ENCODE results near the gene TGFBR1. TPM values are rescaled to one million over a fixed set of nuclear protein-coding genes. Genes with fewer than 3 reads are reported as not detected.

Gene TGFBR1
- total and polyA plus RNA-seq, 4 donors = 25.1 to 97.6 (median 44.9) TPM

- H3K36me3 ChIP-seq (ENCODE audit: control insufficient read depth, insufficient read depth, low read length) = no peaks in the 10 kb centered on the region
- WGBS (ENCODE audit: insufficient coverage) = 80% methylated on average over 4 of the region's 4 CpGs
- no peaks in the 10 kb centered on the region for H3K4me1 ChIP-seq (ENCODE audit: control insufficient read depth, insufficient read depth, low read length)
Observed at GRCh38 chr9:99158629-99159028, 53.7 kb downstream of the TGFBR1 start.

DNA sequence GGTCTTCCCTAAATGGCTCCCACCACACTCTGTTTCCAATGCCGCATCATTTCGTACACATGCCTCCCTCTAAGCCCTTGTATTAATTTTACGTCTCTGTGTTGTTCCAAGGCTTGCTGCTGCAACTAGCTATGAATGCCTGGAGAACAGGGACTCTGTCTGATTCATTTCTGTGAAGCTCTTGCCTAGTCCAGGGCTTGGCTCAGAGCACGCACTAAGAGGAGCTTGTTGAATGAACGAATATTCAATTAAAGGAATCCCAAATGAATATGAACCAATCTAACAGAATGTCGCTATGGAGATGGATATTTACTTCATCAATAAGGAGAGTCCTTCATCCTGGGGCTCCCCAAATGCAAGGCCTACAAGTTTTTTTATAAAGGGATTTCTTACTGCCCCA lies 55.3 kb downstream of the TGFBR1 start:
- no peak overlapping the region for H3K27ac ChIP-seq (ENCODE audit: low read depth, low read length)
- WGBS (ENCODE audit: insufficient coverage) = 81% methylated on average over 3 of the region's 6 CpGs
- no peak overlapping the region for H3K4me3 ChIP-seq (ENCODE audit: low read depth, low read length)

More at GRCh38 chr9:99158629-99159028, 53.7 kb downstream of the TGFBR1 start:
- Histone ChIP-seq H3K27me3 (ENCODE audit: control insufficient read depth, insufficient read depth, low read length) (no peaks in the 10 kb centered on the region), H3K4me3 (ENCODE audit: low read depth, low read length) (no peak overlapping the region), H3K27ac (ENCODE audit: low read depth, low read length) (no peak overlapping the region), H3K9me3 (ENCODE audit: control insufficient read depth, insufficient read depth, low read length) (no peaks in the 10 kb centered on the region)
- no peak for DNase-seq (ENCODE audit: low read depth in 4 of 6, low spot score in 6 of 6)

GRCh38 chr9:99162759-99163364 lies 57.9 kb downstream of the TGFBR1 start:
- peak in 5 of 6 donors; percentile 31 to 87 (median 50) for DNase-seq (ENCODE audit: low read depth in 4 of 6, low spot score in 6 of 6)

More for the DNA sequence above, 55.3 kb downstream of the TGFBR1 start:
- no peaks in the 10 kb centered on the region for H3K27me3 ChIP-seq (ENCODE audit: control insufficient read depth, insufficient read depth, low read length)
- no peak for DNase-seq (ENCODE audit: low read depth in 4 of 6, low spot score in 6 of 6)
- H3K36me3 ChIP-seq (ENCODE audit: control insufficient read depth, insufficient read depth, low read length) = no peaks in the 10 kb centered on the region
- no peaks in the 10 kb centered on the region for H3K4me1 ChIP-seq (ENCODE audit: control insufficient read depth, insufficient read depth, low read length)
- no peaks in the 10 kb centered on the region for H3K9me3 ChIP-seq (ENCODE audit: control insufficient read depth, insufficient read depth, low read length)

GRCh38 chr9:99166149-99166548 lies 61.2 kb downstream of the TGFBR1 start:
- Histone ChIP-seq H3K4me1 (ENCODE audit: control insufficient read depth, insufficient read depth, low read length) (peaks cover 15% of the 10 kb centered on the region), H3K36me3 (ENCODE audit: control insufficient read depth, insufficient read depth, low read length) (no peaks in the 10 kb centered on the region), H3K27ac (ENCODE audit: low read depth, low read length) (no peak overlapping the region), H3K4me3 (ENCODE audit: low read depth, low read length) (no peak overlapping the region), H3K27me3 (ENCODE audit: control insufficient read depth, insufficient read depth, low read length) (peaks cover 22% of the 10 kb centered on the region), H3K9me3 (ENCODE audit: control insufficient read depth, insufficient read depth, low read length) (no peaks in the 10 kb centered on the region)
- no peak for DNase-seq (ENCODE audit: low read depth in 4 of 6, low spot score in 6 of 6)
- 100% methylated on average over 1 of the region's 2 CpGs for WGBS (ENCODE audit: insufficient coverage)

More at GRCh38 chr9:99162759-99163364, 57.9 kb downstream of the TGFBR1 start:
- Histone ChIP-seq H3K4me3 (ENCODE audit: low read depth, low read length) (no peak overlapping the region), H3K36me3 (ENCODE audit: control insufficient read depth, insufficient read depth, low read length) (no peaks in the 10 kb centered on the region), H3K4me1 (ENCODE audit: control insufficient read depth, insufficient read depth, low read length) (no peaks in the 10 kb centered on the region), H3K27ac (ENCODE audit: low read depth, low read length) (no peak overlapping the region), H3K9me3 (ENCODE audit: control insufficient read depth, insufficient read depth, low read length) (no peaks in the 10 kb centered on the region), H3K27me3 (ENCODE audit: control insufficient read depth, insufficient read depth, low read length) (peaks cover 7% of the 10 kb centered on the region)
- WGBS (ENCODE audit: insufficient coverage) = 0% methylated on average over 1 of the region's 3 CpGs

DNA sequence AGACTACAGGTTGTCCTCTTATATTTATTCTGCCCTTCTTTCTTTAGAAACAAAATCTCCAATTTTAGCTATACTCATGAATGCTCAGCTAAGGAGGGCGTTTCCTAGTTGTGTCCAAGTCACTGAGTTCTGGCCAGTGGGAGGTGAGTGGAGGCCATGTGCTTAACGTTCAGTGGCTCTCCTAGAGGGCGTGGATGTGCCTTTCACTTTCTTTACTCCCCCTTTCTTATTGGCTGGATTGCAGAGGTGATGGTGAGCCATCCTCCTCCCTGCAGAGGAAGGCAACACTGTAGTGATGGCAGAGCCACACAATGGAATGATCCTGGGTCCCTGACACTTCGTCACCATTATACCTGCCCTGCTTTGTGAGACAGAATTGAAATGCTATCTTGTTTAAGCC lies 62.2 kb downstream of the TGFBR1 start:
- H3K9me3 ChIP-seq (ENCODE audit: control insufficient read depth, insufficient read depth, low read length) = no peaks in the 10 kb centered on the region
- DNase-seq (ENCODE audit: low read depth in 4 of 6, low spot score in 6 of 6) = no peak
- peaks cover 30% of the 10 kb centered on the region for H3K27me3 ChIP-seq (ENCODE audit: control insufficient read depth, insufficient read depth, low read length)
- H3K36me3 ChIP-seq (ENCODE audit: control insufficient read depth, insufficient read depth, low read length) = no peaks in the 10 kb centered on the region
- WGBS (ENCODE audit: insufficient coverage) = 71% methylated on average over 1 of the region's 4 CpGs
- no peak overlapping the region for H3K27ac ChIP-seq (ENCODE audit: low read depth, low read length)
- peaks cover 17% of the 10 kb centered on the region for H3K4me1 ChIP-seq (ENCODE audit: control insufficient read depth, insufficient read depth, low read length)
- no peak overlapping the region for H3K4me3 ChIP-seq (ENCODE audit: low read depth, low read length)

GRCh38 chr9:99167694-99168093 lies 62.8 kb downstream of the TGFBR1 start:
- WGBS (ENCODE audit: insufficient coverage) = 70% methylated on average over 2 of the region's 3 CpGs
- Histone ChIP-seq H3K9me3 (ENCODE audit: control insufficient read depth, insufficient read depth, low read length) (no peaks in the 10 kb centered on the region), H3K4me1 (ENCODE audit: control insufficient read depth, insufficient read depth, low read length) (peaks cover 17% of the 10 kb centered on the region), H3K36me3 (ENCODE audit: control insufficient read depth, insufficient read depth, low read length) (no peaks in the 10 kb centered on the region), H3K27ac (ENCODE audit: low read depth, low read length) (no peak overlapping the region), H3K27me3 (ENCODE audit: control insufficient read depth, insufficient read depth, low read length) (peaks cover 30% of the 10 kb centered on the region), H3K4me3 (ENCODE audit: low read depth, low read length) (no peak overlapping the region)
- DNase-seq (ENCODE audit: low read depth in 4 of 6, low spot score in 6 of 6) = no peak

DNA sequence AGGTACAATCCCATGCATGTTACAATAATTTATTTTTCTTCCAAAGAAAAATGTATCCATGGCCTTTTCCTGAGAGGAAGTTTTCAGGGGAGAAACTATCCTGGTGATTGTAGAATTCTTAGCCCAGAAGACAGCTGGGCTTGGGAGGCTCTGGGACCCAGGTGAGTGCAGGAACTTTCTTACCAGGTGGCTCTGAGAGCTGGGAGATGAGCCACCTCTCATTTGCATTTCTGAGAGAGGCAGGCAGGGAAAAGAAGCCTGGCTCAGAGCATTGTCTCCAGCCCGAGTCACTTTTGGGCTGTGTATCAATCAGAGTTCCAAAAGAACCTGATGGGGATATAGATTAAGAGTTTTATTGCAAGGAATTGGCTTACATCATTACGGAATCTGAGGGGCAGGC lies 64.2 kb downstream of the TGFBR1 start:
- Histone ChIP-seq H3K4me1 (ENCODE audit: control insufficient read depth, insufficient read depth, low read length) (peaks cover 18% of the 10 kb centered on the region), H3K9me3 (ENCODE audit: control insufficient read depth, insufficient read depth, low read length) (no peaks in the 10 kb centered on the region), H3K36me3 (ENCODE audit: control insufficient read depth, insufficient read depth, low read length) (no peaks in the 10 kb centered on the region), H3K27ac (ENCODE audit: low read depth, low read length) (no peak overlapping the region), H3K27me3 (ENCODE audit: control insufficient read depth, insufficient read depth, low read length) (peaks cover 30% of the 10 kb centered on the region), H3K4me3 (ENCODE audit: low read depth, low read length) (no peak overlapping the region)
- no peak for DNase-seq (ENCODE audit: low read depth in 4 of 6, low spot score in 6 of 6)
- WGBS (ENCODE audit: insufficient coverage) = 78% methylated on average over 2 of the region's 2 CpGs

- Histone ChIP-seq H3K4me1 (ENCODE audit: control insufficient read depth, insufficient read depth, low read length) (peaks cover 23% of the 10 kb centered on the region), H3K4me3 (ENCODE audit: low read depth, low read length) (no peak overlapping the region), H3K27ac (ENCODE audit: low read depth, low read length) (no peak overlapping the region), H3K9me3 (ENCODE audit: control insufficient read depth, insufficient read depth, low read length) (no peaks in the 10 kb centered on the region), H3K36me3 (ENCODE audit: control insufficient read depth, insufficient read depth, low read length) (no peaks in the 10 kb centered on the region), H3K27me3 (ENCODE audit: control insufficient read depth, insufficient read depth, low read length) (peaks cover 30% of the 10 kb centered on the region)
- WGBS (ENCODE audit: insufficient coverage) = 14% methylated on average over 8 of the region's 10 CpGs
- DNase-seq (ENCODE audit: low read depth in 4 of 6, low spot score in 6 of 6) = peak in 1 of 6 donors; percentile 72
Observed at GRCh38 chr9:99169982-99170761, 65.3 kb downstream of the TGFBR1 start.

DNA sequence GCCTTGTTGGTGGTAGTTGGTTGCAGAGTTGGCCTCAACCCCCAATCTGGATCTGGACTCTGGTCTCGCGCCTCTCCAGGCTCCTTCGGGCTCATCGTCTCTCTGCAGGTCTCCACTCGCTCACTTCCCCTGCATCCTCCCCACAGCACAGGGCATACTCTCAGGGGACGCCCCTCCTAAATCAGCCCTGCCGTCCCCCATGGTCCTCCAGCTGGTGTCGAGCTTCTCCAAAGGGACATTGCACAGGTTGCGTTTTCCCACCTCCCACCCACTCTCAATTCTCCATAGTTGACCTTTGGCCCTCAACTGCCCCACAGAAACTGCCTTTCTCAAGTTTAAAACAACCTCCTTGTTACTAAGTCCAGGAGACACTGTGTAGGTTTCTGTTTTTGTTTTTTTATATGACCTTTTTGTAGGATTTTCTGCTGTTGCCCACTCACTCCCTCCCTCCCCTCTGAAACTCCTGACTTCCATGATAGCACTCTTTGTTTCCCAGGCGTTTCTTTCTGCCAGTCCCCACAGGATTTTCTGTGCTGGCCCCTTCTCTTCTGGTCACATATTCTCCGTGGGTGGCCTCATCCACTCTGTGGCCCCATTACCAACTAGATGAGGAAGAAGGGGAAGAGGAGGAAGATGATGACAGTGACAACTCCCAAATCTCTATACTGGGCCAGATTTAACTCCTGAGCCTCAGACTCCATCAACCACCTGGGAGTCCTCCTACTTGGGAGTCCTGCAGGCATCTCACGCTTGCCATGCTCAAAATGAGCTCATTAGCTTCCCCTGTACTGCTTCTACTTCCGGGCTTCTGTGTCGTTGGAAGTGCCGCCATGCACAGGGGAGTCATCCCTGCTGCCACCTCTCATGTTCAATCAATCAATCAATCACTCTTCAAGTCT lies 66.6 kb downstream of the TGFBR1 start:
- H3K4me1 ChIP-seq (ENCODE audit: control insufficient read depth, insufficient read depth, low read length) = peaks cover 23% of the 10 kb centered on the region
- no peaks in the 10 kb centered on the region for H3K36me3 ChIP-seq (ENCODE audit: control insufficient read depth, insufficient read depth, low read length)
- H3K9me3 ChIP-seq (ENCODE audit: control insufficient read depth, insufficient read depth, low read length) = no peaks in the 10 kb centered on the region
- WGBS (ENCODE audit: insufficient coverage) = 75% methylated on average over 14 of the region's 15 CpGs
- H3K27ac ChIP-seq (ENCODE audit: low read depth, low read length) = no peak overlapping the region
- H3K4me3 ChIP-seq (ENCODE audit: low read depth, low read length) = no peak overlapping the region
- DNase-seq (ENCODE audit: low read depth in 4 of 6, low spot score in 6 of 6) = no peak
- peaks cover 27% of the 10 kb centered on the region for H3K27me3 ChIP-seq (ENCODE audit: control insufficient read depth, insufficient read depth, low read length)

Data from spinal cord (tissue), 10 donors.